Sigmoid colon (tissue), 7 donors: Measurements from ENCODE around the gene SYNDIG1. TPM values are rescaled to one million over a fixed set of nuclear protein-coding genes. Genes with fewer than 3 reads are reported as not detected.

Experiments used
- DNase-seq: peaks from one replicate; pipeline ENCODE4 v3.0.0-alpha.2; 2019
- H3K27ac ChIP-seq, 4 donors: fragments of 200-600 bp; sonication (generic); one replicate each; pipeline ENCODE4 v1.5.1; 2016 to 2019; ENCODE audit warnings: mild to moderate bottlenecking in 1 of 4
- H3K27me3 ChIP-seq, 3 donors: fragments of 200-600 bp; sonication (generic); one replicate each; pipeline ENCODE4 v1.5.1; 2019; ENCODE audit warnings: mild to moderate bottlenecking in 1 of 3
- H3K36me3 ChIP-seq, 4 donors: fragments of 200-600 bp; sonication (generic); one replicate each; pipeline ENCODE4 v1.5.1; 2016 to 2019
- H3K4me1 ChIP-seq, 4 donors: fragments of 200-600 bp; sonication (generic); one replicate each; pipeline ENCODE4 v1.5.1; 2017 to 2019
- H3K4me3 ChIP-seq, 4 donors: fragments of 200-600 bp; sonication (generic); one replicate each; pipeline ENCODE4 v1.5.1; 2017 to 2019; ENCODE audit warnings: mild to moderate bottlenecking in 2 of 4, moderate library complexity in 1 of 4
- H3K9me3 ChIP-seq, 4 donors: fragments of 200-600 bp in 3 of 4; sonication (generic) in 3 of 4; one replicate each; pipeline versions ENCODE4 v1.5.1 to v1.6.1; 2013 to 2019
- CTCF ChIP-seq, 4 experiments: fragments of 450-650 bp in 3 of 4; fragments of 200-600 bp in 1 of 4; IDR thresholded peaks; one replicate each; pipeline ENCODE4 v1.5.1; 2016 to 2019; ENCODE audit warnings: antibody characterized with exemption in 4 of 4, mild to moderate bottlenecking in 3 of 4, moderate library complexity in 2 of 4
- EP300 ChIP-seq, 4 donors: sonication (generic); formaldehyde crosslinking; IDR thresholded peaks; one replicate each; pipeline ENCODE4 v1.6.1; 2017; ENCODE audit warnings: antibody characterized with exemption in 4 of 4
- POLR2A ChIP-seq, 2 donors: fragments of 450-650 bp; IDR thresholded peaks; one replicate each; pipeline ENCODE4 v1.6.1; 2016; ENCODE audit warnings: antibody characterized with exemption in 2 of 2, mild to moderate bottlenecking in 2 of 2, moderate library complexity in 2 of 2
- POLR2AphosphoS5 ChIP-seq, 4 donors: sonication (generic); formaldehyde crosslinking; IDR thresholded peaks; one replicate each; pipeline ENCODE4 v1.6.1; 2017; ENCODE audit warnings: antibody characterized with exemption in 4 of 4
- WGBS, 2 donors: extraction: QIAGEN DNeasy Blood & Tissue Kit; methylation state at CpG; one replicate each; pipeline ENCODE4 v1.1.7; 2013; 5-methylcytosine and 5-hydroxymethylcytosine counted together
- intact Hi-C: fragments of 100-400 bp; cut with DNase I; formaldehyde crosslinking; loops from one replicate; pipeline ENCODE4 v1.15.1; 2023
- polyA plus RNA-seq, 3 donors: library from polyadenylated mRNA; stranded (reverse); fragments of 200-250 nt; gene quantifications; one replicate each; pipeline ENCODE4 v1.2.3, GENCODE V29; 2013
- total RNA-seq, 4 donors: library from RNA; depleted of rRNA; stranded (reverse); fragments of >200 nt; gene quantifications; one replicate each; pipeline ENCODE4 v1.1.0, GENCODE V29; 2016
- donor health status: healthy with polysubstance abuse.
- donor health status: Bipolar disorder and iron deficiency.
- donor health status: healthy.

SYNDIG1 gene
- total and polyA plus RNA-seq, 7 donors = 0.16 to 0.69 (median 0.36) TPM; not detected in 2

- H3K9me3 ChIP-seq = no peaks in the 10 kb centered on the region
- WGBS, 2 donors = 42 to 61% methylated on average over 23 of the region's 23 CpGs
- peak overlapping the region in 3 of 4 donors; percentile 38 to 56 (median 54) for H3K4me3 ChIP-seq
- intact Hi-C loops = loop anchor here (10.0 kb wide), 2 partner anchors 94 to 304 kb away; no protein-coding TSS in a partner anchor
- peaks cover 5 to 55% (median 40%) of the 10 kb centered on the region in 3 donors for H3K27me3 ChIP-seq
- H3K27ac ChIP-seq = no peak overlapping the region
- DNase-seq = no peak
- TF ChIP-seq POLR2A (IDR thresholded peaks at IDR 0.05) = no peak
- TF ChIP-seq EP300 (IDR thresholded peaks at IDR 0.05) = no peak
- no peak for TF ChIP-seq POLR2AphosphoS5 (IDR thresholded peaks at IDR 0.05)
- no peak for TF ChIP-seq CTCF (IDR thresholded peaks at IDR 0.05)
- H3K36me3 ChIP-seq = no peaks in the 10 kb centered on the region
- peaks cover 0 to 40% (median 30%) of the 10 kb centered on the region in 4 donors for H3K4me1 ChIP-seq
Observed at GRCh38 chr20:24468401-24469115, 871 bp upstream of the SYNDIG1 start.

GRCh38 chr20:24469894-24470745 lies 691 bp downstream of the SYNDIG1 start:
- no peak overlapping the region for H3K27ac ChIP-seq
- peak; percentile 55 for DNase-seq
- TF ChIP-seq CTCF (IDR thresholded peaks at IDR 0.05) = no peak
- no peak for TF ChIP-seq POLR2AphosphoS5 (IDR thresholded peaks at IDR 0.05)
- no peak for TF ChIP-seq EP300 (IDR thresholded peaks at IDR 0.05)
- TF ChIP-seq POLR2A (IDR thresholded peaks at IDR 0.05) = no peak
- H3K9me3 ChIP-seq = no peaks in the 10 kb centered on the region
- peak overlapping the region; percentile 22 to 56 (median 46) for H3K4me3 ChIP-seq
- intact Hi-C loops = loop anchor here (10.0 kb wide), 2 partner anchors 95 to 305 kb away; no protein-coding TSS in a partner anchor
- WGBS, 2 donors = 1 to 4% methylated on average over 62 of the region's 62 CpGs
- H3K36me3 ChIP-seq = no peaks in the 10 kb centered on the region
- peaks cover 5 to 71% (median 44%) of the 10 kb centered on the region in 3 donors for H3K27me3 ChIP-seq
- peaks cover 0 to 35% (median 30%) of the 10 kb centered on the region in 4 donors for H3K4me1 ChIP-seq

GRCh38 chr20:24470746-24471582 lies 1.5 kb downstream of the SYNDIG1 start:
- Histone ChIP-seq H3K27ac (no peak overlapping the region), H3K9me3 (no peaks in the 10 kb centered on the region), H3K27me3 (peaks cover 5 to 79% (median 44%) of the 10 kb centered on the region in 3 donors), H3K4me3 (peak overlapping the region; percentile 22 to 56 (median 46)), H3K36me3 (no peaks in the 10 kb centered on the region), H3K4me1 (peaks cover 0 to 28% (median 27%) of the 10 kb centered on the region in 4 donors)
- WGBS, 2 donors = 3 to 5% methylated on average over 56 of the region's 56 CpGs
- intact Hi-C loops = no loop called here
- TF ChIP-seq POLR2AphosphoS5 (IDR thresholded peaks at IDR 0.05) (no peak), CTCF (IDR thresholded peaks at IDR 0.05) (no peak), EP300 (IDR thresholded peaks at IDR 0.05) (no peak), POLR2A (IDR thresholded peaks at IDR 0.05) (no peak)
- DNase-seq = peak; percentile 51

GRCh38 chr20:24472426-24472825 lies 3.0 kb downstream of the SYNDIG1 start:
- H3K9me3 ChIP-seq = no peaks in the 10 kb centered on the region
- intact Hi-C loops = no loop called here
- H3K27ac ChIP-seq = no peak overlapping the region
- H3K27me3 ChIP-seq = peaks cover 5 to 94% (median 44%) of the 10 kb centered on the region in 3 donors
- 61 to 83% methylated on average over 3 of the region's 3 CpGs for WGBS, 2 donors
- no peak overlapping the region for H3K4me3 ChIP-seq
- peaks cover 0 to 28% (median 25%) of the 10 kb centered on the region in 4 donors for H3K4me1 ChIP-seq
- TF ChIP-seq POLR2AphosphoS5 (IDR thresholded peaks at IDR 0.05) = no peak
- no peak for TF ChIP-seq POLR2A (IDR thresholded peaks at IDR 0.05)
- TF ChIP-seq CTCF (IDR thresholded peaks at IDR 0.05) = no peak
- TF ChIP-seq EP300 (IDR thresholded peaks at IDR 0.05) = no peak
- no peak for DNase-seq
- H3K36me3 ChIP-seq = no peaks in the 10 kb centered on the region
